ENCODE measurements around the gene EEF1E1.

The EEF1E1 gene

GRCh38 chr6:8063761-8064637 is 38.3 kb downstream of the EEF1E1 start, which contains the start of gene BLOC1S5 (continued):
- peak; percentile 73 for TF ChIP-seq CTCF (tag by site-specific recombination; IDR thresholded peaks at IDR 0.05)
- no peak for TF ChIP-seq ZNF23 (tag by site-specific recombination; IDR thresholded peaks at IDR 0.05; ENCODE audit: borderline replicate concordance)
- 0 out of 2 replicates have a peak, but pooled peaks have one; percentile 47 for TF ChIP-seq ZNF18 (tag by site-specific recombination; IDR thresholded peaks at IDR 0.05)
- no peak for TF ChIP-seq ZNF837 (tag by site-specific recombination; IDR thresholded peaks at IDR 0.05)
- TF ChIP-seq KLF8 (tag by site-specific recombination; IDR thresholded peaks at IDR 0.05): peak; percentile 95
- TF ChIP-seq ELK4 (IDR thresholded peaks at IDR 0.05; ENCODE audit: borderline replicate concordance, low read depth, low read length): peak; percentile 73; the same call in 1 of the 2 replicates
- peak; percentile 78 for TF ChIP-seq SP2 (tag by site-specific recombination; IDR thresholded peaks at IDR 0.05)
- no peak for TF ChIP-seq ZNF404 (tag by site-specific recombination; IDR thresholded peaks at IDR 0.05)
- no peak for TF ChIP-seq HOXA7 (CRISPR knock-in tag; IDR thresholded peaks at IDR 0.05; ENCODE audit: borderline replicate concordance)
- TF ChIP-seq GLI2 (tag by site-specific recombination; IDR thresholded peaks at IDR 0.05; ENCODE audit: borderline replicate concordance, low read depth): no peak
- no peak for TF ChIP-seq SCRT1 (tag by site-specific recombination; IDR thresholded peaks at IDR 0.05; ENCODE audit: borderline replicate concordance)
- peak; percentile 80 for TF ChIP-seq ZBTB44 (tag by site-specific recombination; IDR thresholded peaks at IDR 0.05)
- peak; percentile 96 for TF ChIP-seq GLIS2 (tag by site-specific recombination; IDR thresholded peaks at IDR 0.05)
- TF ChIP-seq ZNF701 (tag by site-specific recombination; IDR thresholded peaks at IDR 0.05): no peak
- no peak; the same call in none of the 2 replicates for TF ChIP-seq ZNF660 (tag by site-specific recombination; IDR thresholded peaks at IDR 0.05)
- no peak for TF ChIP-seq ZNF664 (tag by site-specific recombination; IDR thresholded peaks at IDR 0.05)
- 0 out of 2 replicates have a peak, but pooled peaks have one; percentile 33 for TF ChIP-seq ZNF580 (tag by site-specific recombination; IDR thresholded peaks at IDR 0.05)
- peak; percentile 96 for TF ChIP-seq ZNF423 (tag by site-specific recombination; IDR thresholded peaks at IDR 0.05)
- no peak for TF ChIP-seq ZNF624 (tag by site-specific recombination; IDR thresholded peaks at IDR 0.05)
- peak; percentile 66 for TF ChIP-seq SP7 (tag by site-specific recombination; IDR thresholded peaks at IDR 0.05)
- peak; percentile 14; the same call in 1 of the 2 replicates for TF ChIP-seq ZNF146 (tag by site-specific recombination; IDR thresholded peaks at IDR 0.05)
- no peak for TF ChIP-seq ZNF621 (tag by site-specific recombination; IDR thresholded peaks at IDR 0.05)
- TF ChIP-seq ZNF843 (tag by site-specific recombination; IDR thresholded peaks at IDR 0.05): peak; percentile 70
- TF ChIP-seq ZNF157 (tag by site-specific recombination; IDR thresholded peaks at IDR 0.05): no peak
- TF ChIP-seq ZIC2 (tag by site-specific recombination; IDR thresholded peaks at IDR 0.05): peak; percentile 94
- TF ChIP-seq TRIM28 (IDR thresholded peaks at IDR 0.05; ENCODE audit: borderline replicate concordance, low read length): no peak
- TF ChIP-seq MZF1 (tag by site-specific recombination; IDR thresholded peaks at IDR 0.05; ENCODE audit: borderline replicate concordance): no peak
- 0 out of 2 replicates have a peak, but pooled peaks have one; percentile 37 for TF ChIP-seq ZSCAN16 (tag by site-specific recombination; IDR thresholded peaks at IDR 0.05)
- TF ChIP-seq RBAK (tag by site-specific recombination; IDR thresholded peaks at IDR 0.05): no peak
- no peak for TF ChIP-seq ZNF623 (tag by site-specific recombination; IDR thresholded peaks at IDR 0.05)
- TF ChIP-seq KLF9 (tag by site-specific recombination; IDR thresholded peaks at IDR 0.05; ENCODE audit: low read depth): peak; percentile 72
- TF ChIP-seq ZSCAN5A (tag by site-specific recombination; IDR thresholded peaks at IDR 0.05): 0 out of 2 replicates have a peak, but pooled peaks have one; percentile 14
- TF ChIP-seq ZNF76 (tag by site-specific recombination; IDR thresholded peaks at IDR 0.05; ENCODE audit: borderline replicate concordance, low read depth): peak; percentile 80
